DND-41 (cell line): ENCODE results near the gene IRX2.

Experiments
- ATAC-seq: fragments of 200-7000 bp; cut with Tn5 transposase; 3 replicates; pipeline ENCODE4 v1.9.1; 2021; ENCODE audit warnings: low read depth; ENCODE audit not compliant: insufficient read depth
- DNase-seq: peaks from one replicate; pipeline ENCODE4 v3.0.0-alpha.2; 2020
- H2AFZ ChIP-seq: 2 replicates; pipeline ENCODE4 v1.6.0; 2012; ENCODE audit warnings: low read depth, low read length
- H3K27ac ChIP-seq: 2 replicates; pipeline ENCODE4 v1.5.1; 2012; ENCODE audit warnings: low read length, inconsistent platforms
- H3K27me3 ChIP-seq: fragments of 200-600 bp; sonication (generic); 2 replicates; pipeline ENCODE4 v1.6.0; 2012; ENCODE audit warnings: low read length, mild to moderate bottlenecking, inconsistent platforms; ENCODE audit not compliant: insufficient read depth, poor library complexity
- H3K36me3 ChIP-seq: 2 replicates; pipeline ENCODE4 v1.5.1; 2012; ENCODE audit warnings: low read length, inconsistent platforms; ENCODE audit not compliant: insufficient read depth
- H3K4me1 ChIP-seq: 2 replicates; pipeline ENCODE4 v1.5.1; 2012; ENCODE audit warnings: mild to moderate bottlenecking, low read length; ENCODE audit not compliant: insufficient read depth
- H3K4me2 ChIP-seq: 2 replicates; pipeline ENCODE4 v1.6.0; 2012; ENCODE audit warnings: mild to moderate bottlenecking, moderate library complexity, low read length, inconsistent platforms; ENCODE audit not compliant: insufficient read depth
- H3K4me3 ChIP-seq, 2 experiments: fragments of 200-600 bp in 1 of 2; shearing (Covaris generic) in 1 of 2; 2 replicates each; pipeline ENCODE4 v1.5.1; 2012 to 2016; ENCODE audit warnings: inconsistent platforms in 2 of 2, low read length in 2 of 2, mild to moderate bottlenecking in 2 of 2, low read depth in 1 of 2, moderate library complexity in 1 of 2
- H3K79me2 ChIP-seq: 2 replicates; pipeline ENCODE4 v1.6.0; 2012; ENCODE audit warnings: low read length, inconsistent platforms; ENCODE audit not compliant: insufficient read depth
- H3K9ac ChIP-seq: 2 replicates; pipeline ENCODE4 v1.6.0; 2012; ENCODE audit warnings: low read depth, mild to moderate bottlenecking, inconsistent platforms, low read length, moderate library complexity
- H3K9me3 ChIP-seq: 2 replicates; pipeline ENCODE4 v1.5.1; 2012; ENCODE audit warnings: low read length, moderate library complexity, mild to moderate bottlenecking, inconsistent platforms; ENCODE audit not compliant: insufficient read depth, severe bottlenecking
- H4K20me1 ChIP-seq: 2 replicates; pipeline ENCODE4 v1.6.0; 2012; ENCODE audit warnings: low read length; ENCODE audit not compliant: insufficient read depth
- EZH2 ChIP-seq: IDR thresholded peaks from 3 replicates; pipeline ENCODE4 v1.6.1; 2012; ENCODE audit warnings: borderline replicate concordance, low read depth, mild to moderate bottlenecking, moderate library complexity, low read length, inconsistent platforms; ENCODE audit not compliant: severe bottlenecking
- TF ChIP-seq, protein P1 (sequence below): IDR thresholded peaks from 2 replicates; pipeline ENCODE4 v1.5.1; 2012; ENCODE audit warnings: borderline replicate concordance, low read length, moderate library complexity, mild to moderate bottlenecking; ENCODE audit not compliant: poor library complexity, severe bottlenecking; ENCODE audit errors: extremely low read depth

Gene IRX2

GRCh38 chr5:2715856-2716255 lies 35.6 kb downstream of the IRX2 start:
- Histone ChIP-seq H3K4me1 (no peaks in the 10 kb centered on the region), H3K9me3 (no peaks in the 10 kb centered on the region), H3K27me3 (no peaks in the 10 kb centered on the region), H3K79me2 (no peaks in the 10 kb centered on the region), H3K36me3 (no peaks in the 10 kb centered on the region), H3K27ac (no peak overlapping the region), H3K4me3 (no peak overlapping the region), H3K4me2 (no peak overlapping the region), H4K20me1 (no peaks in the 10 kb centered on the region), H3K9ac (no peak overlapping the region), H2AFZ (no peak overlapping the region)
- ATAC-seq (no peak), DNase-seq (no peak)
- TF ChIP-seq, protein P1, sequence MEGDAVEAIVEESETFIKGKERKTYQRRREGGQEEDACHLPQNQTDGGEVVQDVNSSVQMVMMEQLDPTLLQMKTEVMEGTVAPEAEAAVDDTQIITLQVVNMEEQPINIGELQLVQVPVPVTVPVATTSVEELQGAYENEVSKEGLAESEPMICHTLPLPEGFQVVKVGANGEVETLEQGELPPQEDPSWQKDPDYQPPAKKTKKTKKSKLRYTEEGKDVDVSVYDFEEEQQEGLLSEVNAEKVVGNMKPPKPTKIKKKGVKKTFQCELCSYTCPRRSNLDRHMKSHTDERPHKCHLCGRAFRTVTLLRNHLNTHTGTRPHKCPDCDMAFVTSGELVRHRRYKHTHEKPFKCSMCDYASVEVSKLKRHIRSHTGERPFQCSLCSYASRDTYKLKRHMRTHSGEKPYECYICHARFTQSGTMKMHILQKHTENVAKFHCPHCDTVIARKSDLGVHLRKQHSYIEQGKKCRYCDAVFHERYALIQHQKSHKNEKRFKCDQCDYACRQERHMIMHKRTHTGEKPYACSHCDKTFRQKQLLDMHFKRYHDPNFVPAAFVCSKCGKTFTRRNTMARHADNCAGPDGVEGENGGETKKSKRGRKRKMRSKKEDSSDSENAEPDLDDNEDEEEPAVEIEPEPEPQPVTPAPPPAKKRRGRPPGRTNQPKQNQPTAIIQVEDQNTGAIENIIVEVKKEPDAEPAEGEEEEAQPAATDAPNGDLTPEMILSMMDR, result no peak
- no peak for TF ChIP-seq EZH2

DNA sequence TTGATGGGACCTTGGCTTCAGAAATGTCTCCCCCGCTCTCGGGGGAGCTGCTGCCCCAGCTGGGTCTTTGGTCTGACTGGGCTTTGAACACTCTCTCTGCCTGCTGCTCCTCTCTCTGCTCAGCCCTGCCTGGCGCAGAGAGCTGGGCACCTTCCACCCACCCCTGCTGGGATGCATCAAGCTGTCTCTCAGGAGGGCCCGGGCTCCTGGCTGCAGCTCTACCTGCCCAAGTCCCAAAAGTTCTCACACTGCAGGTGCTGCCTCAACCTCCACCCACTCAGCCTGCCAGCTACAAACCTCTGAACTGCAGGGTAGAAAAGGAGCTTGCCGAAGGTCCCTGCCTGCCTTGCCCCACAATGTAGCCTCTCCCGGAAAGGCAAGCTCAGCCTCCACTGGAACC lies 36.7 kb downstream of the IRX2 start:
- Histone ChIP-seq H3K4me1 (no peaks in the 10 kb centered on the region), H3K27me3 (no peaks in the 10 kb centered on the region), H3K4me2 (no peak overlapping the region), H4K20me1 (no peaks in the 10 kb centered on the region), H3K36me3 (no peaks in the 10 kb centered on the region), H3K9me3 (no peaks in the 10 kb centered on the region), H3K9ac (no peak overlapping the region), H3K4me3 (no peak overlapping the region), H3K79me2 (no peaks in the 10 kb centered on the region), H3K27ac (no peak overlapping the region), H2AFZ (no peak overlapping the region)
- TF ChIP-seq EZH2, result no peak
- TF ChIP-seq, protein P1, result no peak
- DNase-seq (no peak), ATAC-seq (no peak)

GRCh38 chr5:2714026-2714425 lies 37.5 kb downstream of the IRX2 start:
- Histone ChIP-seq H4K20me1 (no peaks in the 10 kb centered on the region), H3K79me2 (no peaks in the 10 kb centered on the region), H3K9me3 (no peaks in the 10 kb centered on the region), H3K27me3 (no peaks in the 10 kb centered on the region), H3K4me2 (no peak overlapping the region), H2AFZ (no peak overlapping the region), H3K36me3 (no peaks in the 10 kb centered on the region), H3K9ac (no peak overlapping the region), H3K4me3 (no peak overlapping the region), H3K27ac (no peak overlapping the region), H3K4me1 (no peaks in the 10 kb centered on the region)
- DNase-seq (no peak), ATAC-seq (no peak)
- TF ChIP-seq, protein P1, result no peak
- no peak for TF ChIP-seq EZH2
